LNCAP (cell line): Measurements from ENCODE around the gene LYSMD1.

Source experiments
- CTCF ChIP-seq: fragments of 450-650 bp; IDR thresholded peaks from 2 replicates; pipeline ENCODE4 v1.5.1; 2017; ENCODE audit warnings: mild to moderate bottlenecking

Gene LYSMD1

GRCh38 chr1:151146412-151147131, 19.1 kb downstream of the LYSMD1 start, which contains the start of gene SEMA6C:
Gene SEMA6C (minus strand): TSS chr1:151146631. CDS start chr1:151142621, 4,010 bp downstream.
- TF ChIP-seq CTCF: no peak

GRCh38 chr1:151146072-151146411, 19.7 kb downstream of the LYSMD1 start:
- TF ChIP-seq CTCF: no peak

GRCh38 chr1:151145304-151146071, 20.2 kb downstream of the LYSMD1 start:
- TF ChIP-seq CTCF: no peak

- TF ChIP-seq CTCF: no peak
These were observed 21.0 kb downstream of the LYSMD1 start for GRCh38 chr1:151144474-151145303.

- TF ChIP-seq CTCF: no peak
These were observed 21.7 kb downstream of the LYSMD1 start for GRCh38 chr1:151143986-151144385.

GRCh38 chr1:151143057-151143435, 22.7 kb downstream of the LYSMD1 start:
- no peak for TF ChIP-seq CTCF

GRCh38 chr1:151142411-151143056, 23.2 kb downstream of the LYSMD1 start:
- TF ChIP-seq CTCF: no peak
